Stimulated activated CD4-positive, alpha-beta T cell treated with anti-CD3 and anti-CD28 coated beads, TNF-alpha, amount 100 ng/mL, for 24 hours (primary cell): Measurements from ENCODE around the gene CRTC1.

ENCODE experiments used
- DNase-seq, 3 experiments: peaks; one replicate each; pipeline ENCODE4 v3.0.0-alpha.2; 2020; ENCODE audit warnings: low read depth in 3 of 3

Gene CRTC1, protein sequence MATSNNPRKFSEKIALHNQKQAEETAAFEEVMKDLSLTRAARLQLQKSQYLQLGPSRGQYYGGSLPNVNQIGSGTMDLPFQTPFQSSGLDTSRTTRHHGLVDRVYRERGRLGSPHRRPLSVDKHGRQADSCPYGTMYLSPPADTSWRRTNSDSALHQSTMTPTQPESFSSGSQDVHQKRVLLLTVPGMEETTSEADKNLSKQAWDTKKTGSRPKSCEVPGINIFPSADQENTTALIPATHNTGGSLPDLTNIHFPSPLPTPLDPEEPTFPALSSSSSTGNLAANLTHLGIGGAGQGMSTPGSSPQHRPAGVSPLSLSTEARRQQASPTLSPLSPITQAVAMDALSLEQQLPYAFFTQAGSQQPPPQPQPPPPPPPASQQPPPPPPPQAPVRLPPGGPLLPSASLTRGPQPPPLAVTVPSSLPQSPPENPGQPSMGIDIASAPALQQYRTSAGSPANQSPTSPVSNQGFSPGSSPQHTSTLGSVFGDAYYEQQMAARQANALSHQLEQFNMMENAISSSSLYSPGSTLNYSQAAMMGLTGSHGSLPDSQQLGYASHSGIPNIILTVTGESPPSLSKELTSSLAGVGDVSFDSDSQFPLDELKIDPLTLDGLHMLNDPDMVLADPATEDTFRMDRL

DNA sequence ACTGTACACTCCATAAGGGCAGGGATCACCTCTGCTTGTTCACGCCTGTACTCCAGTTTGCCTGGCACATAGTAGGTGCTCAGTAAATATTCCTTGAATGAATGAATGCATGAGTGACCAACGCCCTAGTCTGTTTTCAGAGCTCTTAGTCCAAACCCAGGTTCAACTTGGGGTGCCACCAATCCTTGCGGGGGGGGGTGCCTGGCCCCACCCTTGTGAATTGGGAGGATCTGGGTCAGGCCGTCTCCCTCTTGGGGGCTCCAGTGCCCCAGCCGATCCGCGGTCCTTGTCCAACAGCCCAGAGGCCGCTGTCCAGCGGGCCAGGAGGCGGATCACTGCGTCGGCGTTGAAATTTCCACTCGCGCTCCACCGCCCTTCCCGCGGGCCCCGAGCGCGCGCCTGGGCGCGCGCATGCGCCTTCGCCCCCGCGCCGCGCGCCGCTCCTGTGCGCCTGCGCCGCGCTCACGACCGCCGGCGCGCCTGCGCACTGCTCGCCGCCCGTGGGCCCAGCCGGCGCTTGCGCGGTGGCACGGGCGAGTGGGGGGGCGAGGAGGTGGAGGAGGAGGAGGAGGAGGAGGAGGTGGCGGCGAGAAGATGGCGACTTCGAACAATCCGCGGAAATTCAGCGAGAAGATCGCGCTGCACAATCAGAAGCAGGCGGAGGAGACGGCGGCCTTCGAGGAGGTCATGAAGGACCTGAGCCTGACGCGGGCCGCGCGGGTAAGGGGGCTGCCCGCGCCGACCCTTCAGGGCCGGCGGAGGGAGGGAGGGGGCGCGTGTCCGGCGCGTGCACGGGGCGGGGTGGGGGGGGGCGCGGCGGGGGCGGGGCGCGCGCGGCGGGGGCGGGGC, at the start of gene CRTC1:
TSS of gene CRTC1 (plus strand) at position 572 of the 849 bp plus-strand sequence. CDS start at position 595, 23 bp downstream.
- DNase-seq, result peak; percentile 81 to 90 (median 85)

DNA sequence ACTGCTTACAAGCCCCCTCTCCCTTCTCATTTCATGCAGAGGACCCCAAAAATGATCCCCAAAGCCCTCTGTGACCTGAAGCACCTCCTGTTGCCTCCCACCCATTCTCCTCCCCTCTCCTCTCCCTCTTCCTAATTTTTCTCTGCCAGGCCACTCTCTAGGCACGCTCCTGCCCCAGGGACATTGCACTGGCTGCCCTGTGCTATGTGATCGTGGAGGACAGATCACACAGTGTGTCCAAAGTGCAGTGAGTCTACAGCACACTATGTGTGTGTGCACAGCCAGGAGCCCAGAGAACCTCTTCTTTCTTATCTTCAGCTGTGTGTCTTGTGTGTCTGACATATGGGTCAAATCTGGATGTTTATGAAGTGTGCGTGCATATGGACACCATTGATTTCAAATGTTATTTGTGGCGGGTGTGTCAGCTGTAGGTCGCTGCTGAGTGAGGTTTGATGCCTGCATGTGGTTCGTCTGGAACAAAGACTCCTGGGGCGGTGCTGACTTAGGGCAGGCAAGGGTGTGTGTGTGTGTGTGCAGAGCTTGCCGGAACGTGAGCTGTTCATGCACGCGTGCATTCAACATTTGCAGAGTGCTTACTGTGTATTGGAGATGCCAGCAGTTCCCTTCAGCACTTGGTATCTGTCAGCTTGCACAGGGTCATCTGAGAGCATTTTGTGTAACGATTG, 48.7 kb upstream of the CRTC1 start:
- no peak for DNase-seq

DNA sequence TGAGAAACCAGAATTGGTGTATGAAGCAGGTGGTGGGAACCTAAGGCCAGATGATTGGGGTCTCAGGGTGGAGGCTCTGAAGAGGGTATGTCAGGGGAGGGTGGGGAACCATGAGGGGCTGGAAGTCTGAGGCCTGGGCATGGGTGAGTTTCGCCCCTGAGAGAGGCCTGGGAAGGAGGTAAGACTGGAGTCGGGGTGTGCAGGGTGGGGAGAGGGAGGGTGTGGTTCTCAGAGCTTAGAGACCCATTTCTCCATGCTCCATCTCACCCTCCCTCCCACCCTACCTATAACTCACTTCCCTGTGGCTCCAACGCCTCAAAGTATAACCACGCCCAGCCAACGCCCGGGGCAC, 47.7 kb upstream of the CRTC1 start:
- no peak for DNase-seq

DNA sequence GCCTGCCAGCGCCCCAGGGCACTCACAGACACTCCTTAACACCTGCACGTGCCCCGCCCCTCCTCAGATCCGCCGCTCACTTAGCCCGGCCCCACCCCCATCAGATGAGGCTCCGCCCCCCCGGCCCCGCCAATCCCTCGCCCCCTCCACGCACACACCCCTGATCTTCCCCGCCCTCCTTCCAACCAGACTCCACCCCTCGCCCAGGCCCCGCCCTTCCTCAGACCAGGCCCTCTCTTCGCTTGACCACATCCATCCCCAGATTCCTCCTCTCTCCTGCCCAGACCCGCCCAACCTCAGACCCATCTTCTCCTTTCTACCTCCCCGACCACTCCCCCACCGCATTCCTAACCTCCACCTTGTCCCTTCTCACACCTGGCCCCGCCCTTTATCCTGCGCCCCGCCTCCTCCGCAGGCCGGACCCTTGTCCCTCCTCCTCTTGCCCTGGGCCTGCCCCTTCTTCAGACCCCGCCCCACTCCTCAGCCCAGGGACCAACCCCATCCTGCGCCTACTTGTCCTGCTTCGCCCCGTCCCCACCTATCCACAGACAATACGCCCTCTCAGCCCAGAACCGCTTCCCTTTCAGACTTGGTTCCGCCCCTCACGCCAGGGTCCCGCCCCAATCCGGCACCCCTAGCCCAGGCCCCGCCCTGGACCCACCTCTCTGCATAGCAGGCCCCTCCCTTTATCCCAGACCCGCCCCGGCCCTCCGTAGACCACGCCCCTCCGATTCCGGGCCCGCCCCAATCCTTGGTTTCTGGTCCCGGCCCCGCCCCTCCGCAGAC, 47.1 kb upstream of the CRTC1 start:
- DNase-seq, result peak; percentile 99

DNA sequence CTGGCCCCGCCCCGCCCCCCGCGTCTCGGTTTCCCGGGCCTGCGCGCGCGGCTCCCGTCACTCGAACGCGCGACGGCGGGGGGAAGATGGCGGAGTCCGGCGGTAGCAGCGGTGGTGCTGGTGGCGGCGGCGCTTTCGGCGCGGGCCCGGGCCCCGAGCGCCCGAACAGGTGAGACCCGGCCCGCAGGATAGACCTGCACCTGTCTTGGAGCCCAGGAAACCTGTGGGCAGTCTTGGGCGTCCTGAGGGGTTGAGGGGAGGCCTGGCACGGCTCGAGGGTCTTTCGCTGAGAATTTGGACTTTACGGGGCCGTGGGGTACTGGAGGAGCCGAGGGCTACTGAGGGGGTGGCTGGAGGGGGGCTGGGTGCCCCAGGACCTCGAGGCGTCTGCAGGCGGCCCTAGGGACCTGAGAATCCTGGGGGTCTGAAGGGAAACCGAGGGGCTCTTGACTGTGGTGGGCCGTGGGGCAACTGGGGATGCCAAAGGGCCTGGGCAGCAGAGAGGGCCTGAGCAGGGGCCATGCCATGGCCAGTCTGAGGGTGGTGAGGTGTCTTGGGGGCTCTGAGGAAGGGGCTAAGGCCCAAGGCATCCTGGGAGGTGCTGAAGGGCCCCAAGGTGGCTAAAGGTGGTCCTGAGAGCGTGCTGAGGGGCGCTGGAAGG, 46.4 kb upstream of the CRTC1 start, which contains the start of gene KLHL26:
TSS of gene KLHL26 (plus strand) at position 60 of the 661 bp plus-strand sequence. CDS start at position 87, 27 bp downstream.
- DNase-seq, result no peak

DNA sequence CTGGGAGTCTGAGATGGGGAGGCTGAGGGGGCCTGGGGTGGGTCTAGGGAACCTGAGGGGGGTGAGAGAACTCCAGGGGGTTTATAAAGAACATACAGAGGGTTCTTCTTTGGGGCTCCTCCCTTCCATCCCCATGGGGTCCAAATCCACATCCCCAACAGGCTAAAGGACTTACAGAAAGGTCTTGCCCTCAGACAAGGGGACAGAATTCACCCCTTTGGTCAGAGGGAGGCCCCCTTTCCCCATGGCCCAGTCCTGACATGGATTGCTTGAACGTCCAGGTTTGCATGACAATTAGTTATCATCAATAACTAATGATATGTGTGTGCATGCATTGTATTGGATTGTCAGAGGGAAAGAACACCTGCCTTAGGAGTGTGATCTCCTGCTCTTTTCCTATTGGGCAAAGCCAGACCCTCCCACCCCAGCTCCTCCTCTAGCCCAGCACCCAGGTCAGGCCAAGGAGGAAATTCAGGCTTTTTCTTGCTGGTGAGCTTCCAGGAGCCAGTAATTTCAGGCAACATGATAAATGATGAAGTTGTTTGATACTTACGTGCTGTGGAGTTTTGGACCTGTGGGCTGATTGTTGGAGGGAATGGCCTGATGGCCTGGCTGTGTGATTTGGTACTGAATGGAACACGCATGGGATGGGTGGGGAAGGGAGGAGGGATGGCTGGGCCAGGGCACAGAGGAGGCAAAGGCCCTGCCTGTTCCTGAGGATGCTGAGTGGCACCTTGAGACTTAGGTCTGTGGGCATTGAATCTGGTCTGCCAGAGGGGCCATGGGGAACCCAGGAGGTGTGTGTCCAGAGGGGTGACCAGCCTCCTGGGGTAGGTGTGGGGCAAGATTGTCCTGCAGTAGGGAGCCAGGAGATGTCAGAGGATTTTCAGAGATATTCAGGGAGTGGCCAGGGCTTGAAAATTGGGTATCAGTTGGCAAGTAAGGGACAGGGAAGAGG, 45.5 kb upstream of the CRTC1 start:
- no peak for DNase-seq

DNA sequence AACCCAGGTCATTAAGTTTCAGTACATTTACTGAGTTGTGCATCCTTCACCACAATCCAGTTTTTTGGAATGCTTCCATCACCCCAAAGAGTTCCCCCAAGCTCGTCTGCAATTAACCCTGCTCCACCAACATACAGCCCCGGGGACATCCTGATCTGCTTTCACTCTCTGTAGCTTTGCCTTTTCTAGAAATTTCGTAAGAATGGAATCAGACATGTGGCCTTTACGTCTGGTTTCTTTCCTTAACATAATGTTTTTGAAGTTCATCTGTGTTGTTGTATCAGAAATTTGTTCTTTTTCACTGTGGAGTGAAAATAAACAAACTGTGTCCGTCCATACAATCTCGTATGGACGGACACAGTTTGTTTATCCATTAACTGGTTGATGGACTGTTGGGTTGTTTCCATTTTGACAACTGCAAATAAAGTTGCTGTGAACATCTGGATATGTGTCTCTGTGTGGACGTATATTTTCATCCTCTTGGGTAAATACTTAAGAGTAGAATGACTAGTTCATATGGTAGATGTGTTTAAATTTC, 43.7 kb upstream of the CRTC1 start:
- no peak for DNase-seq

DNA sequence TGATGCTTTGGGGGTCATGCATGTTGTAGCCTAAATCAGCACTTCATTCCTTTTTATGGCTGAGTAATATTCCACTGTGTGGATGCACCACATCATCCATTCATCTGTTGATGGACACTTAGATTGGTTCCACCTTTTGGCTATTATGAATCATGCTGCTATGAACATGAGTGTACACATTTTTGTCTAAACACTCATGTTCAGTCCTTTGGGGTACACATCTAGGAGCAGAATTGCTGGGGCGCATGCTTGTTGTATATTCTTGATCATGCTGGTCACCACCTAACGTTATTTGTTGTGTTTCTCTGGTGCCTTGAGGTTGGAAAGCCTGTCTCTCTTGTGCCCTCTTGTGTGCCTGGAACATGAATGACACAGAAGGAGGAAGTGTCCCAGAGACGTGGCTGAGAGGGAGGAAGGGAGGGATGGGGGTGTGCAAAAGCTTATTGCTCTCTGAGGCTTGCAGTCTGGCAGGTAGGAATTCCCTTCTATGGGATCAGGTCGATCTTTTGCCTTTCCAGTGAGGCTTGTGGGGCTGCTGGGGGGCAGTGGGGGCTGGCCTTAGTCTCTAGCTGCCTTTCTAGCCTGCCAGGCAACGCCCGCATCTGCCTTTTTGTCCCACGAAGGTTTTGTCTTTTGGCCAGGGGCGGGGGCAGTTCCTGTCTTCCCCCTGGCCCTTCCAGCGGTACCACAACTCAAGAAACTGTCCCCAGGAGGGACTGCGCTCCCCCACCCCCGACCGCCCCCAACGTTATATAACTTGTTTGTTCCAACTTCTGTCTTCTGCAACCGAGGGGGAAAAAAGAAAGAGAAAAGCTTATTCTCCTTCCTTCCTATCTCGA, 39.1 kb upstream of the CRTC1 start:
- no peak for DNase-seq

DNA sequence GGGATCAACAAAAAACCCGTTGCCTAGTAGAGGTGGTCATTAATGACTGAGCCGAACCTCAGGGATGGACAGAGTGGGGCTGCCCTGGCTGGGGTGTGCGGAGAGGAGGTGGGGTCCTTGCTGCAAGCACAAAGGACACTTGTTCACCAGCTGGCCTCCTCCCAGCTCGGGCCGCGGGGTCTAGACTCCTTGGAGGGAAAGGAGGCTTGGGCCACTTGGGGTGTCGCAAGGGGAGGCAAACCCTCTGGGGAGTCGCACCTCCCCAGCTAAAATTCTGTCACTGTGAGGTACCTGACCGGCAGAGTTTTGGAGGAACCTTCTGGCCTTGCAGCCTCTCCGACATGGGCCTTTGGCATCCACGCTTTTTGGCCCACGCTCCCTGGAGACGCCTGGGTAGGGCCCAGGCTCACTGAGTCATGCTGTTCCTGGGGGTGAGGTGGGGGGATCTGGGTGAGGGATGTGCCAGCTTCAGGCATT, 38.4 kb upstream of the CRTC1 start:
- DNase-seq, result no peak

DNA sequence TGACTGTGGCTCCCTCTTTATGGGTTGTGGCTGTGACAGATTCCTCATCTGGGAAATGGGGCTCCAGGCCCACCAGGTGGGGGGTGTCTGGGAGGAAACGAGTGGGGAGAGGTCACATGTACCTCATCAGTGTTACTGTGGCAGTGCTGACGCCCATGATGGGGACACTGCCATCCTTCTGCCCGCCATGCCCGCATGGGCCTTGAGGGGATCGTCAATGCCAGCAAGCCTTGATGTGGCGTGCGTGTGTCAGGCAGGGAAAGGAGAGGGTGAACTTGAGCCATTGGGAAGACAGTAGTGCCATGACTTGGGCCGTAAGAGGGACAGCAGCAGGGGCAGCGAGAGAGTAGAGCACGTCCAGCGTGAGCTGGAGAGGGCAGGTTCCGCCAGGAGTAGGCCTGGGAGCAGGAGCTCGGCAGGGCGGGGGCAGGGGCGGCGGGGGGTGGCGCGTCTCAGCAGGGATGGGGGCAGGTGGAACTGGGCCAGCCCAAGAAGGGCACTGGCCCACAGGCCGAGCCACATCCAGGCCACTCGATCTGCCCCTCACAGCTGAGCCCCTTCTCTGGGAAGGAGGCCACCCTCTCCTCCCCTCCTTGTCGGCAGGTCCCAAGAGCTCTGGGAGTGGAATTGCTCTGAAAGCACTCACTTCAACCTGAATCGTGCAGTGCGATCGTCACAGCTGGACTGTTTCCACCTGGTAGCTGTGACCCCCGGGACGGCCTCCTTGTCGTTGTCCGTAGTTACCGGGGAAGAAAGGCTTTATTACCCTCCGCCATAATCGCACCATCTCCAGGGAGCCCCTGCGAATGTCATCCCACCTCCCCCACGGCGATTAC, 36.7 kb upstream of the CRTC1 start:
- DNase-seq, result no peak

DNA sequence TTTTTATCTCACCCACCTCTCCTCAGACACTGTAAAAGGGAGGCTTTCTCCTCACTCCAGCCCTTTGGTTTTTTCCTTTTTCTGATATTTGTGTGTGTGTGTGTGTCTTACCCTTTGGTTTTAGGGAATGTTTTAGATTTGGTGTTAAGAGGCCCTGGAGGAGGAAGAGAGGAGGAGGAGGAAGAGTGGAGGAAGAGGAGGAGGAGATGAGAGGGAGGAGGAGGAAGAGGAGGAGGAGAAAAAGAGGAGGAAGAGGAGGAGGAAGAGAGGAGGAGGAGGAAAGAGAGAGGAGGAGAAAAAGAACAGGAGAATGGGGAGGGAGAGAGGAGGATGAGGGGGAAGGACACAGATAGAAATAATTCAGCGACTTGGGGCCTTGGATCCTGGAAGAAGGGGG, 36.1 kb upstream of the CRTC1 start:
- no peak for DNase-seq

DNA sequence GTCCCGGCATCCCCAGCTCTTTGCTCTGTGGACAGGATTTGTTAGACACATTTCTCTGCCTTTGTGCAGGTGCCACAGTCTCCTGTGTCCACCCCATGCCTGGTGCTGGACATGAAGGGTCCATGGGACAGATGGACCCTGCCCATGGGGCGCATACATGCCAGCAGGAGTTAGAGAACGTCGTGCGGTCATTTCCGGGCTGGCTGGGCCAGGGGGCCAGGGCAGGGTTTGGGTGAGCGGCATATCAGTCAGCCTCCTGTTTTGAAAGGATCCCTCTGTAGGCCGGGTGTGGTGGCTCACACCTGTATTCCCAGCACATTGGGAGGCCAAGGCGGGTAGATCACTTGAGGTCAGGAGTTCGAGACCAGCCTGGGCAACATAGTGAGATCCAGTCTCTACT, 35.7 kb upstream of the CRTC1 start:
- no peak for DNase-seq

DNA sequence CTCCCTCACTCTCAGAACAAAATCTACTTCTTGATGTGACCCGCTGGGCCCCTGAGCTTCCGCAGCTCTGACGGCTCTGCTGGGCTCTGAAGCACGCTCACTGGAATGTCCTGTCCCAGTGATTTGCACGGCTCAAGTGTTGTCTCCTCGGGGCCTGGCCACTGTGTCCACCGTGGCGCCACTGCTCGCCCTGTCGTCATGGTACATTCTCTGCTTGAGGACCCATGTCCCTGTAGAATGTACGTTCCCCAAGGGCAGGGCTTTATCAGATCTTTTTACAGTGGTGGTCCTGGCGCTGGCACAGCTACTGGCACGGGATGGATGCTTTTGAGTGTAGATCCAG, 34.5 kb upstream of the CRTC1 start:
- no peak for DNase-seq

DNA sequence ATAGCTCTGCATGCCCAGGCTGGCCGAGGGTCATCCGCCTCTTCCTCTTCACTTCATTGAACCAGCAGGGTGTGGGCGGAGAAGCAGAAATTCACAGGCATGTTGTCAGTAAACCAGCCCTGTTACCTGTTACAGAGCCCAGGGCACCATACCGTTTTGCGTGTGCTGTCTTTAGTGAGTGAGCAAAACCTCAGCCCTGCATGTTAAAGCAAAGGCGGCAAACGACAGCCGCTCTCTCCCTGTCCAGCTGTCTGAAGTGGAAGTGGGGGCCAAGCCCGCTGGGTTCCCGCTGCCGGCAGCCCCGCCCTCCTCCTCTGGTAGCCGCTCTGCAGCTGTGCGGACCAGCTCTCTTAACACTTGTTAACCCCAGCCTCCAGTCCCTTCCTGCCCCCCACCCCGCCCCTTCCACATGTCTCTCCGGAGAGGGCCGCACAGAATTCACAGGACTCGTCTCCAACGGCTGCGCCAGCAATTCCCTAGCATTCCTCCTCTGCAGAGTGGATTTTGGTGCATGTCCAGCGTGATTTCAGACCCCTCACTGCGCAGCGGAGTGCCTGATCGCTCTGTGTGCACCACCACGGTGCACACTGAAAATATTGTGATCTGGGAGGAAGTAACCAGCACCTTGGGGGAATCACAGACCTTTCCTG, 34.0 kb upstream of the CRTC1 start:
- no peak for DNase-seq

DNA sequence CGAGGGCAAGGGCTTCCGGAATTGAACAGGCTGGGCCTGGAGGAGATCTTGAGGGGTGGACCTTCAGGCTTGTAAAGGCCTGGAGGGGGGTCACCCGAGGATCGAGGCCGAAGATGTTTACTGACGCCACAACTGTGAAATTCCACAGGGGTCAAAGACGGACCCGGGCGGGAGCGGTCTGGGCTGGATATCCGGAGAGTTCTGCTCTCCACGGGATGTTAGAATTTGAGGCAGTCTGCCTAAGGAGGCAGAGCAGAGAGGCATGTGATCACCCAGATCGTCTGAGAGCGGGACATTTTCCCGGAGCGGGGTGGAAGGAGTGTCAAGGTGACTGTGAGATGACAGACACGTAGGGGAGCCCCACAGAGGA, 33.5 kb upstream of the CRTC1 start:
- no peak for DNase-seq

DNA sequence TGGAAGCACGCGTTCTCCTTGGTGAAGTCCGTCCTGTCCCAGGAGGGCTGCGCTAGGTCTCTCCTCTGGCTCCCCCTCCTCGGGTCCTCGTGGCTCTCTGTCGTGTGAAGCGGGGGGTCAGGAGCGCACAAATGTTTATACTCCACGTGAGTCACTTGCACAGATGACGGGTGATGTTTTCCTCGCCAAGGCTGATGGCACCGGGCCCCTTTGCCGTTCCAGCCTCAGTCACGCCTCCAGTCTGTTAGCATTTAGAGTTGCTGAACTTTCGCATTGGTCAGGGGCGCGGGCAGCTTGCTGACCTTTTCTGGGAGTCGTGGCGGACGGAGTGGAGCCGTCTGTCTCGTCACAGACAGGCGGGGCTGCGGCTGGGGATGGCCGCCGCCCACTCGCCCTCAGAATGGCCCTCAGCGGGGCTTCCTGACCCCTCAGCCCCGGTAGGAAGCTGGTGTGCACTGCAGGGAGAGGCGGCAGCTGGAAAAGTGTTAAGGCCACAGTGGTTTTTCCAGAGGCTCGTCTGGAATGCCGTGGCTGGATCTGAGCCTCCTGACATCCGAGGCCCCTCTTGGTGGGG, 32.9 kb upstream of the CRTC1 start:
- DNase-seq, result no peak
